Measurements from ENCODE around the gene NRCAM. TPM values are rescaled to one million over a fixed set of nuclear protein-coding genes. Genes with fewer than 3 reads are reported as not detected.

The NRCAM gene
- total and polyA plus RNA-seq, 2 of the 8 experiments (the other 6 are each of a cell fraction or from before 2014, with no cell fraction given), result 2.7 to 3.8 TPM

DNA sequence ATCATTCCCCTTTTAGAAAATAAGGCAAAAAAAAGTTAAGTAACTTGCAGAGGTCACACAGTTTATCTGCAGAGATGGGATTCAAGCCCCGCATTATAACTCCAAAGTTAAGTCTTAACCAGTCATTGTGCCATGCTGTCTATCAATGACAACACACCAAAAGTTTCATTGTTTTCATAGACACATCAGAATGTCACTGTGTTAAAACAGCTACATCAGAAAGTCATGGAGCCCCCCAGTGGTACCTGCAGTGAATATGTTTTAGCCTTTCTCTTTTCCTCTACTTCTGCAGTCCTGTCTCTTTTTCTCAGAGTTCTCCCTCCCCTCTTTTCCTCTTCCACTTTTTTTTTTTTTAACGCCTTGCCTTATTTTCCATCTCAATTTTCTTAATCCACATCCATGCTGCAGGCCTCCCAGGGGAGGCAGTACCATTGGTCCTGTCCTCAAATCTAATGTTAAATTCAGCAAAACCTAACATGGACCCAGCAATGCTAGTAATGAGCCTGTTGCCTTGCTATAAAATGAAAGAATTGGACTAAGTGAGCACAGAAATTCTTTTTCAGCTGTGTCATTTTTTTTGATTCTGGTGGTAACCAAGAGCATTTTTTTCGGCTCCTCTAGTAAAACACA is 3.8 kb upstream of the NRCAM start:
- Histone ChIP-seq H2AK5ac (ENCODE audit: low read depth, low read length) (no peak overlapping the region), H2AFZ (ENCODE audit: low read length) (no peak overlapping the region), H3K4me2 (ENCODE audit: insufficient read depth in 1 of 2, low read depth in 2 of 2, low read length in 2 of 2) (no peak overlapping the region), H3K79me2 (ENCODE audit: control insufficient read depth in 1 of 2, insufficient read depth in 2 of 2, low read length in 2 of 2) (no peaks in the 10 kb centered on the region), H3K23me2 (ENCODE audit: low read depth, low read length) (peaks cover 15% of the 10 kb centered on the region; the same call in 1 of the 2 replicates), H2BK5ac (ENCODE audit: low read depth, low read length) (no peak overlapping the region), H4K5ac (ENCODE audit: insufficient read length, low read depth, low read length) (no peak overlapping the region), H3K79me1 (ENCODE audit: low read depth, low read length) (no peaks in the 10 kb centered on the region), H3K23ac (ENCODE audit: insufficient read length) (no peak overlapping the region), H3K4ac (replicated peaks; ENCODE audit: insufficient read length, low read depth, low read length) (no peak overlapping the region), H4K20me1 (replicated peaks in 1 of 2; ENCODE audit: control insufficient read depth in 1 of 2, insufficient read depth in 2 of 2, low read length in 2 of 2) (no peaks in the 10 kb centered on the region), H3K4me3 (ENCODE audit: extremely low read depth in 1 of 4, insufficient read depth in 2 of 4, low read depth in 3 of 4, low read length in 4 of 4) (no peak overlapping the region), H3K14ac (ENCODE audit: insufficient read length) (no peak overlapping the region), H3K18ac (ENCODE audit: extremely low read depth, low read length) (no peak overlapping the region), H4K8ac (ENCODE audit: extremely low read depth, insufficient read depth, low read length) (no peak overlapping the region), H4K91ac (replicated peaks; ENCODE audit: insufficient read length, low read length) (no peak overlapping the region), H2BK20ac (ENCODE audit: low read length) (no peak overlapping the region), H3K9me3 (ENCODE audit: insufficient read depth in 2 of 2, low read depth in 1 of 2, low read length in 1 of 2) (no peaks in the 10 kb centered on the region), H3K36me3 (ENCODE audit: control insufficient read depth in 2 of 4, insufficient read depth in 4 of 4, low read length in 3 of 4) (no peaks in the 10 kb centered on the region), H3K27me3 (replicated peaks in 1 of 4; ENCODE audit: control insufficient read depth in 3 of 4, extremely low read depth in 1 of 4, insufficient read depth in 3 of 4, low read length in 3 of 4) (peaks cover 3 to 26% (median 21%) of the 10 kb centered on the region in 4 experiments), H2BK15ac (ENCODE audit: low read length) (no peak overlapping the region), H2BK120ac (replicated peaks; ENCODE audit: low read depth, low read length) (no peak overlapping the region), H3K4me1 (replicated peaks in 1 of 4; ENCODE audit: control insufficient read depth in 3 of 4, insufficient read depth in 4 of 4, low read length in 3 of 4) (peaks cover 0 to 2% (median 0%) of the 10 kb centered on the region in 4 experiments; a peak in 1 of 7 replicates), H3K56ac (replicated peaks; ENCODE audit: insufficient read length, low read depth, low read length) (no peak overlapping the region), H3K9ac (replicated peaks in 1 of 4; ENCODE audit: extremely low read depth in 1 of 4, low read depth in 3 of 4, low read length in 3 of 4) (no peak overlapping the region), H2BK12ac (ENCODE audit: low read depth, low read length) (no peak overlapping the region), H3K27ac (ENCODE audit: low read depth, low read length) (no peak overlapping the region)
- POLR2A ChIA-PET (ENCODE audit: partially characterized antibody), result interaction anchor here (0.7 kb wide), 1 partner anchor 330 kb away, joined by 3 read pairs; no protein-coding TSS in a partner anchor
- DNase-seq (ENCODE audit: low read depth in 1 of 2, low spot score in 2 of 2) (no peak), FAIRE-seq (no peak)
- WGBS, 2 experiments (ENCODE audit: extremely low coverage in 1 of 2, insufficient coverage in 1 of 2, insufficient read length in 1 of 2, insufficient replicate concordance in 2 of 2, low coverage in 1 of 2, low lambda C conversion rate in 2 of 2, missing lambda C conversion rate in 1 of 2), result 71% methylated on average over 3 of the region's 3 CpGs; no CpG with 5 or more reads in 1 of the 2 experiments
- TF ChIP-seq SIX5 (IDR thresholded peaks at IDR 0.05; ENCODE audit: low read depth, low read length) (no peak), SIN3A (conservative IDR thresholded peaks at IDR 0.05 in 1 of 2, IDR thresholded peaks at IDR 0.05 in 1 of 2; ENCODE audit: low read depth in 1 of 2, low read length in 2 of 2) (no peak), CBX5 (IDR thresholded peaks at IDR 0.05; ENCODE audit: low read depth, low read length) (no peak), RAD21 (IDR thresholded peaks at IDR 0.05 in 1 of 2, conservative IDR thresholded peaks at IDR 0.05 in 1 of 2; ENCODE audit: low read depth in 2 of 2, low read length in 2 of 2) (peak; percentile 62 to 64)
- TF ChIP-seq, protein P1, sequence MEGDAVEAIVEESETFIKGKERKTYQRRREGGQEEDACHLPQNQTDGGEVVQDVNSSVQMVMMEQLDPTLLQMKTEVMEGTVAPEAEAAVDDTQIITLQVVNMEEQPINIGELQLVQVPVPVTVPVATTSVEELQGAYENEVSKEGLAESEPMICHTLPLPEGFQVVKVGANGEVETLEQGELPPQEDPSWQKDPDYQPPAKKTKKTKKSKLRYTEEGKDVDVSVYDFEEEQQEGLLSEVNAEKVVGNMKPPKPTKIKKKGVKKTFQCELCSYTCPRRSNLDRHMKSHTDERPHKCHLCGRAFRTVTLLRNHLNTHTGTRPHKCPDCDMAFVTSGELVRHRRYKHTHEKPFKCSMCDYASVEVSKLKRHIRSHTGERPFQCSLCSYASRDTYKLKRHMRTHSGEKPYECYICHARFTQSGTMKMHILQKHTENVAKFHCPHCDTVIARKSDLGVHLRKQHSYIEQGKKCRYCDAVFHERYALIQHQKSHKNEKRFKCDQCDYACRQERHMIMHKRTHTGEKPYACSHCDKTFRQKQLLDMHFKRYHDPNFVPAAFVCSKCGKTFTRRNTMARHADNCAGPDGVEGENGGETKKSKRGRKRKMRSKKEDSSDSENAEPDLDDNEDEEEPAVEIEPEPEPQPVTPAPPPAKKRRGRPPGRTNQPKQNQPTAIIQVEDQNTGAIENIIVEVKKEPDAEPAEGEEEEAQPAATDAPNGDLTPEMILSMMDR (IDR thresholded peaks at IDR 0.05; ENCODE audit: control extremely low read depth in 1 of 3, insufficient read depth in 1 of 3, low read depth in 1 of 3, low read length in 3 of 3), result peak in 2 of 3 experiments; percentile 33 to 48; a peak in 2 of 4 replicates
- CTCF ChIA-PET (ENCODE audit: partially characterized antibody), result interaction anchor here (0.6 to 2.8 kb wide), 17 partner anchors 9 to 293 kb away, joined by 3 to 15 read pairs (median 3); no protein-coding TSS in a partner anchor

All from H1 (cell line).